ENCODE data around the gene CPNE7.
"Not testable (repeated sequence)": the region's sequence is repeated elsewhere in the genome, so short reads cannot be mapped to it uniquely, and the experiment has no call there.

Gene CPNE7

GRCh38 chr16:89583895-89584644, 8.5 kb downstream of the CPNE7 start:
- no peak for DNase-seq

- DNase-seq = no peak
These were observed 9.4 kb downstream of the CPNE7 start for GRCh38 chr16:89584768-89585549.

- no peak for DNase-seq
These were observed 10.7 kb downstream of the CPNE7 start for GRCh38 chr16:89586218-89586617.

GRCh38 chr16:89586853-89587252, 11.3 kb downstream of the CPNE7 start:
- DNase-seq = no peak

GRCh38 chr16:89587676-89588075, 12.1 kb downstream of the CPNE7 start:
- DNase-seq = not testable (repeated sequence)

- DNase-seq = no peak
These were observed 13.0 kb downstream of the CPNE7 start for GRCh38 chr16:89588413-89589109.

GRCh38 chr16:89589241-89589926, 13.8 kb downstream of the CPNE7 start:
- DNase-seq = no peak

GRCh38 chr16:89593841-89594240, 18.3 kb downstream of the CPNE7 start:
- no peak for DNase-seq

- no peak for DNase-seq
These were observed 19.9 kb downstream of the CPNE7 start for GRCh38 chr16:89595330-89596060.

GRCh38 chr16:89596061-89596689, 20.6 kb downstream of the CPNE7 start:
- DNase-seq = no peak

GRCh38 chr16:89596957-89597649, 21.5 kb downstream of the CPNE7 start:
- DNase-seq = no peak

- no peak for DNase-seq
These were observed 22.6 kb downstream of the CPNE7 start for GRCh38 chr16:89598199-89598598.

GRCh38 chr16:89599451-89599858, 23.9 kb downstream of the CPNE7 start:
- no peak for DNase-seq

- no peak for DNase-seq
These were observed 24.3 kb downstream of the CPNE7 start for GRCh38 chr16:89599902-89600301.

- no peak for DNase-seq
These were observed 24.9 kb downstream of the CPNE7 start for GRCh38 chr16:89600427-89600826.

GRCh38 chr16:89600956-89601355, 25.4 kb downstream of the CPNE7 start:
- no peak for DNase-seq

GRCh38 chr16:89601906-89602272, 26.3 kb downstream of the CPNE7 start:
- DNase-seq = no peak

GRCh38 chr16:89602273-89602951, 26.9 kb downstream of the CPNE7 start:
- DNase-seq = no peak

- no peak for DNase-seq
These were observed 27.5 kb downstream of the CPNE7 start for GRCh38 chr16:89602952-89603590.

GRCh38 chr16:89604764-89605163, 29.2 kb downstream of the CPNE7 start:
- no peak for DNase-seq
